ENCODE measurements around the gene CRYGN.

DNA sequence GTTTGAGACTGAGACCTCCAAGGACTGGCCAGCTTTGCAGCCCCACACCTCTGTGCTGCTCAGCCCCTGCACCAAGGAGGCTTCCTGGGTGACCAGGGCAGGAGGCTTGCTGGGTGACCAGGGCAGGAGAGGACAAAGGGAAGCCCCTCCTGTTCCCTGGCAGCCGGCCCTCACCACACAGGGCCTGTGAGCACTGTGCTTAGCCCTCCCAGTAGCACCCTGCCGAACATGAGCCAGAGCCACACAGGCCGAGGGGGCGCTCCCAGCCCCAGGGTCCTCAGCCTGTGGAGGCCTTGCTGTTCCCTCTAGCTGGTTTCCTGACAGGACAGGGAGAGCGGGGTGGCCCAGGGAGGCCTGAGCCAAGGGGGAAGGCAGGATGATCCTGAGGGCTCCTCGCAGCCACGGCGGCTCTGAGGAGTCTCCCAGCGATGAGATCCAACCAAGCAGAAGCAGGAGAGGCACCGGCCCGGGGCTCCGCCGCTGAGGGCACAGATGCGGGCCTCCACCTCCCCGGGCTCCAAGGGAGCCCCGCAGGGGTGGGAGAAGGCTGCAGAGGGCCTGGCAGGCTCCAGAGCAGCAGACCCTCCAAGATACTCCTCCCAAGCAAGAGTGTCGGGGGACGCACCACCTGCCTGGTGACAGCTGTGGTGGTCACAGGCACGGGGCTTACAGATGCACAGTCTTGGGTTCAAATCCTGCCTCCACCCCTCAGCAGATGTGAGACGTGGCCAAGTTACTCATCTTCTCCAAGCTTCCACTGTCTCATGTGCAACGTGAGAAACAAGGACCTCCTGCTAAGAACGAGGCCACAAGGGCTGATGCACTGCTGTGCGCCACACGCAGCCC lies 52.6 kb downstream of the CRYGN start:
- TF ChIP-seq, protein P1, sequence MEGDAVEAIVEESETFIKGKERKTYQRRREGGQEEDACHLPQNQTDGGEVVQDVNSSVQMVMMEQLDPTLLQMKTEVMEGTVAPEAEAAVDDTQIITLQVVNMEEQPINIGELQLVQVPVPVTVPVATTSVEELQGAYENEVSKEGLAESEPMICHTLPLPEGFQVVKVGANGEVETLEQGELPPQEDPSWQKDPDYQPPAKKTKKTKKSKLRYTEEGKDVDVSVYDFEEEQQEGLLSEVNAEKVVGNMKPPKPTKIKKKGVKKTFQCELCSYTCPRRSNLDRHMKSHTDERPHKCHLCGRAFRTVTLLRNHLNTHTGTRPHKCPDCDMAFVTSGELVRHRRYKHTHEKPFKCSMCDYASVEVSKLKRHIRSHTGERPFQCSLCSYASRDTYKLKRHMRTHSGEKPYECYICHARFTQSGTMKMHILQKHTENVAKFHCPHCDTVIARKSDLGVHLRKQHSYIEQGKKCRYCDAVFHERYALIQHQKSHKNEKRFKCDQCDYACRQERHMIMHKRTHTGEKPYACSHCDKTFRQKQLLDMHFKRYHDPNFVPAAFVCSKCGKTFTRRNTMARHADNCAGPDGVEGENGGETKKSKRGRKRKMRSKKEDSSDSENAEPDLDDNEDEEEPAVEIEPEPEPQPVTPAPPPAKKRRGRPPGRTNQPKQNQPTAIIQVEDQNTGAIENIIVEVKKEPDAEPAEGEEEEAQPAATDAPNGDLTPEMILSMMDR (IDR thresholded peaks at IDR 0.05; ENCODE audit: poor library complexity): no peak
- TF ChIP-seq EZH2 (IDR thresholded peaks at IDR 0.05; ENCODE audit: borderline replicate concordance): no peak

Data from hepatocyte (in vitro differentiated cells).